ENCODE measurements around the gene LINGO1. TPM values are rescaled to one million over a fixed set of nuclear protein-coding genes. Genes with fewer than 3 reads are reported as not detected.
A peak's percentile ranks its signal among the peaks of the same experiment; 100 is the strongest.

Gene LINGO1
- not detected in 2 replicates for total RNA-seq

DNA sequence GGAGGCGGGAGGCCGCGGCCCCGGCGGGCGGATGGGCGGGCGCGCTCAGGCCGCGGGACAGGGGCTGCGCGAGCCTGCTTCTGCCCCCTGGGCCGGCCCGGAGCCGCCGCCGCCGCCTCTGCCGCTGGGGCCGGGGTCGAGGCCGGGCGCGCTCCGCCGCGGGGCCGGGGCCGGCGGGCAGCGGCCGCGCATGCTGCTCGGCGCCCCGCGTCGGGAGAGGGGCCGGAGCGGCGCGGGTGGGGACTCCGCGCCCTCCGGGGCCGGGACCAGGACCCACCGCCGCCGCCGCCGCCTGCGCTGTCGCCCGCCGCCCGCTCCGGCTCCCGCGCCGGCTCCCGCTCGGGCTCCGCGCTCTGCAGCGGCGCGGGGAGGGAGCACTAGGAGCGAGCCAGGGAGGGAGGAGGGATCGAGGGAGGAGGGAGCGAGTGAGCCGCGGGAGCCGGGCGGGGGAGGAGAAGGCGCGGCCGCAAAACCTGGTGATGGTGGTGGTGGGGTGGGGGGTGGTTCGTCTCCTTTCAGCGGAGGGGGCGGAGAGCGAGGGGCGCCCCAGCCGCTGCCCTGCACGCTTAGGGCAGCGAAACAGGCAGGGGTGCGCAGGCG is at the start of gene LINGO1:
LINGO1 (minus strand) TSS at position 379 of the 600 bp plus-strand sequence. CDS start 597 bp downstream, outside the sequence.
- peaks cover 12% of the 10 kb centered on the region for H3K4me1 Mint-ChIP-seq
- H3K4me3 Mint-ChIP-seq = peak within 1 kb of the TSS; percentile 75
- intact Hi-C loops (cut with micrococcal nuclease) = loop anchor here (2.0 to 5.0 kb wide), 3 partner anchors 240 to 515 kb away; no protein-coding TSS in a partner anchor
- ATAC-seq (ENCODE audit: low read depth) = no peak
- DNase-seq = no peak
- no peaks in the 10 kb centered on the region for H3K9me3 Mint-ChIP-seq
- ChIA-PET CTCF (interaction anchor here (0.6 to 2.2 kb wide), 4 partner anchors 13 to 513 kb away, joined by 3 to 10 read pairs (median 4); no protein-coding TSS in a partner anchor), POLR2A (no interaction called here)
- H3K27me3 Mint-ChIP-seq = peaks cover 44% of the 10 kb centered on the region
- H3K27ac Mint-ChIP-seq = no peak within 1 kb of the TSS
- H3K36me3 Mint-ChIP-seq (ENCODE audit: low read depth) = no peaks in the 10 kb centered on the region
- no peak for TF ChIP-seq CTCF (IDR thresholded peaks at IDR 0.05)

- DNase-seq (no peak), ATAC-seq (ENCODE audit: low read depth) (no peak)
- ChIA-PET POLR2A (no interaction called here), CTCF (no interaction called here)
- H3K4me1 Mint-ChIP-seq = no peaks in the 10 kb centered on the region
- no peak overlapping the region for H3K27ac Mint-ChIP-seq
- peaks cover 24% of the 10 kb centered on the region for H3K27me3 Mint-ChIP-seq
- intact Hi-C loops (cut with micrococcal nuclease) = no loop called here
- TF ChIP-seq CTCF (IDR thresholded peaks at IDR 0.05) = no peak
- H3K9me3 Mint-ChIP-seq = no peaks in the 10 kb centered on the region
- H3K4me3 Mint-ChIP-seq = no peak overlapping the region
- no peaks in the 10 kb centered on the region for H3K36me3 Mint-ChIP-seq (ENCODE audit: low read depth)
Measured at GRCh38 chr15:77681362-77681761, 48.6 kb upstream of the LINGO1 start.

DNA sequence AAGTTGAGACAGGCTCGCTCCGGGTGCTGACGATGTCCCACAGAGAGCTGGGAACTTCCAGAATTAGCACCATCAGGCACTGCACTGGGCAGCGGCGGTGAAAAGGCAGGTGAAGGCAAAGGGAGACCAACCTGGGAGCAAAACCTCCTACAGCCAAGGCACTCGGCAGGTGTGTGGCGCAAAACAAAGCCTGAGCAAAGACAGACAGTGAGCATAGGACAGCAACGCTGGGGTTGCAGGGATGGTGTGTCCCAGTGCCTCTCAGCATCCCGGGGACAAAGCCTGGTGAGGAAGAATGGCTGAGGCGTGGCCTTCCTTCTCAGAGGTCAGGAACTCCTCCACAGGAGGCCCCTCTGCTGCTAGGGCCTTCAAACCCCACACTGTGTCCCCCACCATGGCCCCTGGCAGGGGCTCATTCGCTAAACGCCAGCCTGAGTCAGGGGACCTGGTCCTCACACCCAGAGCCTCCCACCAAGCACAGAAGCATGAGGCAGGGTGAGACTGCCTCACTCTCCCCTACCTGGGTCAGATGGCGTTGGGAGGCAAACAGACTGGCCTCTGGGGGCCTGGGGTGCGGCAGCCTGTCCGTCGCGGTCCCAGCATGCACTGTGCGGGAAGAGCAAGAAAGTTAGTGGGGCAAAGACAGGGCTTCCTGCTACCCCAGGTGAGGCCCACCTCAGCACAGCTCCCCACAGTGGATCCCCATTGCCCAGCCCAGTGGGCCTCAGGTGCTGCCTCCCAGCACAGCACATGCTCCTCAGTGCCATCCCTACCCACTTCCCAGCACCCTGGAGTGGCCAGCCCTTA is 44.1 kb upstream of the LINGO1 start:
- no peaks in the 10 kb centered on the region for H3K4me1 Mint-ChIP-seq
- DNase-seq (no peak), ATAC-seq (ENCODE audit: low read depth) (no peak)
- H3K27me3 Mint-ChIP-seq = peaks cover 17% of the 10 kb centered on the region
- no peak overlapping the region for H3K27ac Mint-ChIP-seq
- H3K4me3 Mint-ChIP-seq = no peak overlapping the region
- H3K36me3 Mint-ChIP-seq (ENCODE audit: low read depth) = no peaks in the 10 kb centered on the region
- intact Hi-C loops (cut with micrococcal nuclease) = no loop called here
- POLR2A ChIA-PET = no interaction called here
- CTCF ChIA-PET = no interaction called here
- no peak for TF ChIP-seq CTCF (IDR thresholded peaks at IDR 0.05)
- no peaks in the 10 kb centered on the region for H3K9me3 Mint-ChIP-seq

GRCh38 chr15:77675806-77676415 is 43.2 kb upstream of the LINGO1 start:
- ChIA-PET CTCF (no interaction called here), POLR2A (no interaction called here)
- H3K4me1 Mint-ChIP-seq = no peaks in the 10 kb centered on the region
- no peak overlapping the region for H3K27ac Mint-ChIP-seq
- ATAC-seq (ENCODE audit: low read depth) = no peak
- H3K9me3 Mint-ChIP-seq = no peaks in the 10 kb centered on the region
- no peaks in the 10 kb centered on the region for H3K36me3 Mint-ChIP-seq (ENCODE audit: low read depth)
- peaks cover 14% of the 10 kb centered on the region for H3K27me3 Mint-ChIP-seq
- H3K4me3 Mint-ChIP-seq = no peak overlapping the region
- intact Hi-C loops (cut with micrococcal nuclease) = no loop called here
- no peak for DNase-seq
- TF ChIP-seq CTCF (IDR thresholded peaks at IDR 0.05) = no peak

DNA sequence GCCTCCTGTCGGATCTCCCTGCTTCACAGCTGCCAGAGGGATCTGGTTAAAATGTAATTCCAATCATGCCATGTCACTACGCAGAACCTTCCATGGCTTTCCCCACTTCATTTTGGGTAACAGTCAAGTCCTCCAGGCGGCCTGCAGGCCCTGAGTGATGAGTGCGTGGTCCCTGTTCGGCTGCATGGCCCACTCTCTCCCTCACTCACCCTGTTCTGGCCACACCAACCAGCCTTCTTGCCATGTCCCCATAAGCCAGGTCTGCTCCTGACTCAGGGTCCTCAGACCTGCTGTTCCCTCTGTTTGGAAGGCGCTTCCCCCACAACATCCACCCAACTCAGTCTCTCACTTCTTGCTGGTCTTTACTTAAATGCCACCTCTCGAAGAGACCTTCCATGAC is 41.6 kb upstream of the LINGO1 start:
- intact Hi-C loops (cut with micrococcal nuclease) = no loop called here
- ChIA-PET POLR2A (no interaction called here), CTCF (no interaction called here)
- no peaks in the 10 kb centered on the region for H3K36me3 Mint-ChIP-seq (ENCODE audit: low read depth)
- DNase-seq (no peak), ATAC-seq (ENCODE audit: low read depth) (no peak)
- TF ChIP-seq CTCF (IDR thresholded peaks at IDR 0.05) = no peak
- H3K4me1 Mint-ChIP-seq = no peaks in the 10 kb centered on the region
- H3K4me3 Mint-ChIP-seq = no peak overlapping the region
- H3K27me3 Mint-ChIP-seq = peaks cover 14% of the 10 kb centered on the region
- no peaks in the 10 kb centered on the region for H3K9me3 Mint-ChIP-seq
- no peak overlapping the region for H3K27ac Mint-ChIP-seq
